Measurements from ENCODE around the gene SP100.
A peak's percentile ranks its signal among the peaks of the same experiment; 100 is the strongest.

SP100 gene

DNA sequence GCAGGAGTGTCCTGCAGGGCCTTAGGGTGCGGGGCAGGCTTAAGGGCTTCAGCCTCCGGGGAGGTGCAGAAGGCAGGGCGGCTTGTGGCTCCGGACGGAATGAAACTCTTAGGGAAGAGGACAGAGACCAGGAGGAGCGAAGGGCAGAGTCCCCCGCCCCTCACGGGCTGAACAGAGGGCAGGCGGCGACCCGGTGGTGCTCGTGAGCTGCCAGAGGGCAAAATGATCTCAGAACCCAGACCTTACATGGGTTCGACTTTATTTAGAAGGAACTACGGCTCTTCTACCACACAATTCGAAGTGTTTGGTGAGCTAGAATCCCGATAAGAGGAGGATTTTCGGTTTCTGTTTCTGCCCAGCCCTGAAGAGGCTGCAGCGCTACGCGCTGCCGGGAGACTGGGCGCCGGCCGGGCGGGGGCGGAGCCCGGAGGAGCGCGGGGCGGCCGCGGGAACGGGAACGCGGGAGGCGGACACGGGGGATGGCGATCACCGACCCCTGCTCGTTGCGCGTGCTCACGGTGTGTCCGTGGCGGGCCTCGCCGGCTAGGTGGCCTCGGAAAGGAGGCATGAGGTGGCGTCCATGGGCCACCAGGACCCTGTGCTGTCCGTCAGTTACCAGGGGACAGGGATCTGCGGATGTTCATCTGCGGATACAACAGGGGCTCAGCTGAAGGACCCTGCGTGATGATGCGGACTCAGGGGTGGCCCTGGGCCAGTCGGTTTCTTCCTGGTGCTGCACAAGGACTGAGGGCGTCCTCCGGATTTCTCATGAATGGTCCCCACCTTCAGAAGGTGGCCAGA, 4.2 kb upstream of the SP100 start:
- Histone ChIP-seq H2AFZ (ENCODE audit: low read depth, low read length, severe bottlenecking) (peak overlapping the region; percentile 56), H3K4me2 (ENCODE audit: low read depth, low read length, poor library complexity, severe bottlenecking) (peak overlapping the region; percentile 60), H3K4me3 (ENCODE audit: insufficient read depth, low read length, poor library complexity, severe bottlenecking) (peak overlapping the region; percentile 52), H3K9me3 (ENCODE audit: insufficient read depth, low read length) (no peaks in the 10 kb centered on the region), H3F3A (ENCODE audit: insufficient read depth) (peaks cover 13% of the 10 kb centered on the region), H3K27ac (ENCODE audit: low read depth, low read length) (no peak overlapping the region; the same call in 1 of the 2 replicates), H3K36me3 (ENCODE audit: low read length) (no peaks in the 10 kb centered on the region), H4K20me1 (ENCODE audit: low read depth, low read length) (no peaks in the 10 kb centered on the region), H3K9me2 (replicated peaks; ENCODE audit: insufficient read depth, low read length) (no peaks in the 10 kb centered on the region), H3K9ac (ENCODE audit: low read length) (peak overlapping the region; percentile 66), H3K79me2 (ENCODE audit: insufficient read depth, low read length) (peaks cover 3% of the 10 kb centered on the region), H3K27me3 (ENCODE audit: low read length) (no peaks in the 10 kb centered on the region)
- TF ChIP-seq, protein P1, sequence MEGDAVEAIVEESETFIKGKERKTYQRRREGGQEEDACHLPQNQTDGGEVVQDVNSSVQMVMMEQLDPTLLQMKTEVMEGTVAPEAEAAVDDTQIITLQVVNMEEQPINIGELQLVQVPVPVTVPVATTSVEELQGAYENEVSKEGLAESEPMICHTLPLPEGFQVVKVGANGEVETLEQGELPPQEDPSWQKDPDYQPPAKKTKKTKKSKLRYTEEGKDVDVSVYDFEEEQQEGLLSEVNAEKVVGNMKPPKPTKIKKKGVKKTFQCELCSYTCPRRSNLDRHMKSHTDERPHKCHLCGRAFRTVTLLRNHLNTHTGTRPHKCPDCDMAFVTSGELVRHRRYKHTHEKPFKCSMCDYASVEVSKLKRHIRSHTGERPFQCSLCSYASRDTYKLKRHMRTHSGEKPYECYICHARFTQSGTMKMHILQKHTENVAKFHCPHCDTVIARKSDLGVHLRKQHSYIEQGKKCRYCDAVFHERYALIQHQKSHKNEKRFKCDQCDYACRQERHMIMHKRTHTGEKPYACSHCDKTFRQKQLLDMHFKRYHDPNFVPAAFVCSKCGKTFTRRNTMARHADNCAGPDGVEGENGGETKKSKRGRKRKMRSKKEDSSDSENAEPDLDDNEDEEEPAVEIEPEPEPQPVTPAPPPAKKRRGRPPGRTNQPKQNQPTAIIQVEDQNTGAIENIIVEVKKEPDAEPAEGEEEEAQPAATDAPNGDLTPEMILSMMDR (IDR thresholded peaks at IDR 0.05; ENCODE audit: insufficient read depth, low read length, poor library complexity, severe bottlenecking), result no peak
- no peak for TF ChIP-seq EZH2phosphoT487 (conservative IDR thresholded peaks at IDR 0.05; ENCODE audit: low read length)

DNA sequence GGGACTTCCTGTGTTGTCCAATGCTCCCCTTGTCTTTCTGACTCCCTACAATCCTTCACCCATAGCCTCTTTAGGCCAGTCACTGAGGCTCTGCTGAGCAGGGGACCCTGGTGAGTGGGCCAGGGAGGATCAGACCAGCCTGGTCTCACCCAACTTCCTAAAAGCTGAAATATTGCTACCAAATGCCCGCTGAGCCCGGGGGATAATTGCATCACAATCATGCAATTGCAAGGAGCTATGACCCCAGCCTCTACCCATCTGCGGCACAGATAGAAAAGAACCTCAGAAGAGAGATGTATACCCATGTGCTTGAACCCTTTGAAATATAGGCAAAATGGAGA, 3.7 kb upstream of the SP100 start:
- Histone ChIP-seq H2AFZ (ENCODE audit: low read depth, low read length, severe bottlenecking) (peak overlapping the region; percentile 56), H3K4me2 (ENCODE audit: low read depth, low read length, poor library complexity, severe bottlenecking) (peak overlapping the region; percentile 60), H3K27me3 (ENCODE audit: low read length) (no peaks in the 10 kb centered on the region), H3K9me3 (ENCODE audit: insufficient read depth, low read length) (no peaks in the 10 kb centered on the region), H3F3A (ENCODE audit: insufficient read depth) (peaks cover 18% of the 10 kb centered on the region), H3K27ac (ENCODE audit: low read depth, low read length) (no peak overlapping the region), H3K4me3 (ENCODE audit: insufficient read depth, low read length, poor library complexity, severe bottlenecking) (peak overlapping the region; percentile 52), H3K9me2 (replicated peaks; ENCODE audit: insufficient read depth, low read length) (no peaks in the 10 kb centered on the region), H3K79me2 (ENCODE audit: insufficient read depth, low read length) (peaks cover 9% of the 10 kb centered on the region), H3K36me3 (ENCODE audit: low read length) (no peaks in the 10 kb centered on the region), H4K20me1 (ENCODE audit: low read depth, low read length) (no peaks in the 10 kb centered on the region), H3K9ac (ENCODE audit: low read length) (peak overlapping the region; percentile 66)
- TF ChIP-seq, protein P1 (IDR thresholded peaks at IDR 0.05; ENCODE audit: insufficient read depth, low read length, poor library complexity, severe bottlenecking), result no peak
- TF ChIP-seq EZH2phosphoT487 (conservative IDR thresholded peaks at IDR 0.05; ENCODE audit: low read length), result no peak

- Histone ChIP-seq H3K27me3 (ENCODE audit: low read length) (no peaks in the 10 kb centered on the region), H3K4me2 (ENCODE audit: low read depth, low read length, poor library complexity, severe bottlenecking) (peak overlapping the region; percentile 60)
Observed at GRCh38 chr2:230412846-230413245, 3.2 kb upstream of the SP100 start.

More at GRCh38 chr2:230412846-230413245, 3.2 kb upstream of the SP100 start:
- no peak overlapping the region for H2AFZ ChIP-seq (ENCODE audit: low read depth, low read length, severe bottlenecking)
- H3F3A ChIP-seq (ENCODE audit: insufficient read depth), result peaks cover 19% of the 10 kb centered on the region
- H3K79me2 ChIP-seq (ENCODE audit: insufficient read depth, low read length), result peaks cover 14% of the 10 kb centered on the region
- no peak overlapping the region for H3K9ac ChIP-seq (ENCODE audit: low read length)
- no peak for TF ChIP-seq EZH2phosphoT487 (conservative IDR thresholded peaks at IDR 0.05; ENCODE audit: low read length)
- TF ChIP-seq, protein P1 (IDR thresholded peaks at IDR 0.05; ENCODE audit: insufficient read depth, low read length, poor library complexity, severe bottlenecking), result no peak
- H3K27ac ChIP-seq (ENCODE audit: low read depth, low read length), result no peak overlapping the region
- H3K9me2 ChIP-seq (replicated peaks; ENCODE audit: insufficient read depth, low read length), result no peaks in the 10 kb centered on the region
- no peaks in the 10 kb centered on the region for H3K9me3 ChIP-seq (ENCODE audit: insufficient read depth, low read length)
- no peaks in the 10 kb centered on the region for H4K20me1 ChIP-seq (ENCODE audit: low read depth, low read length)
- H3K36me3 ChIP-seq (ENCODE audit: low read length), result no peaks in the 10 kb centered on the region
- no peak overlapping the region for H3K4me3 ChIP-seq (ENCODE audit: insufficient read depth, low read length, poor library complexity, severe bottlenecking)
